ENCODE results near the gene IL2RA. TPM values are rescaled to one million over a fixed set of nuclear protein-coding genes. Genes with fewer than 3 reads are reported as not detected.

IL2RA gene
- total and polyA plus RNA-seq, 4 experiments from 2014 or later: 15.1 to 29.9 (median 20.4) TPM

- H3K4me1 Mint-ChIP-seq: peaks cover 32 to 56% (median 34%) of the 10 kb centered on the region in 4 donors
These were observed 12.5 kb upstream of the IL2RA start for GRCh38 chr10:6074489-6075301.

GRCh38 chr10:6072215-6072934 lies 10.2 kb upstream of the IL2RA start:
- Histone ChIP-seq H3K9me3 (ENCODE audit: control insufficient read depth in 1 of 2, low read length in 2 of 2) (no peaks in the 10 kb centered on the region), H3K4me3 (ENCODE audit: low read length in 2 of 2) (no peak overlapping the region), H3K27me3 (ENCODE audit: insufficient read depth, low read length) (no peaks in the 10 kb centered on the region), H3K27ac (ENCODE audit: low read depth, low read length) (no peak overlapping the region), H3K36me3 (ENCODE audit: insufficient read depth, low read length) (no peaks in the 10 kb centered on the region), H3K4me1 (ENCODE audit: insufficient read depth, low read length) (peaks cover 56% of the 10 kb centered on the region)
- Mint-ChIP-seq H3K4me3 (peak overlapping the region; percentile 9 to 79 (median 67)), H3K36me3 (no peaks in the 10 kb centered on the region), H3K27me3 (no peaks in the 10 kb centered on the region), H3K27ac (peak overlapping the region; percentile 71 to 89 (median 83)), H3K4me1 (peaks cover 51 to 78% (median 55%) of the 10 kb centered on the region in 4 donors), H3K9me3 (peaks cover 0 to 3% (median 0%) of the 10 kb centered on the region in 8 donors)
- ChIA-PET CTCF (ENCODE audit: partially characterized antibody) (interaction anchor here (0.8 to 7.5 kb wide), 7 partner anchors 9 to 58 kb away, joined by 3 to 53 read pairs (median 6); no protein-coding TSS in a partner anchor), POLR2A (ENCODE audit: partially characterized antibody) (interaction anchor here (2.7 to 4.8 kb wide), 2 partner anchors 15 to 20 kb away, joined by 20 to 23 read pairs; no protein-coding TSS in a partner anchor)
- intact Hi-C loops (cut with micrococcal nuclease): no loop called here
- peak in 1 of 5 donors; percentile 35 for DNase-seq

More at GRCh38 chr10:6074489-6075301, 12.5 kb upstream of the IL2RA start:
- H3K27ac Mint-ChIP-seq: peak overlapping the region in 4 of 7 donors; percentile 34 to 87 (median 75)
- H3K27ac ChIP-seq (ENCODE audit: low read depth, low read length): no peak overlapping the region
- peaks cover 0 to 3% (median 0%) of the 10 kb centered on the region in 8 donors for H3K9me3 Mint-ChIP-seq
- H3K36me3 Mint-ChIP-seq: no peaks in the 10 kb centered on the region
- H3K36me3 ChIP-seq (ENCODE audit: insufficient read depth, low read length): no peaks in the 10 kb centered on the region
- intact Hi-C loops (cut with micrococcal nuclease): no loop called here
- peaks cover 33% of the 10 kb centered on the region for H3K4me1 ChIP-seq (ENCODE audit: insufficient read depth, low read length)
- ChIA-PET POLR2A (ENCODE audit: partially characterized antibody) (interaction anchor here (1.3 to 4.8 kb wide), 4 partner anchors 12 to 22 kb away, joined by 3 to 23 read pairs (median 12); partner anchors contain the start of gene IL2RA), CTCF (ENCODE audit: partially characterized antibody) (interaction anchor here (0.5 to 4.0 kb wide), 7 partner anchors 9 to 61 kb away, joined by 3 to 34 read pairs (median 4); no protein-coding TSS in a partner anchor)
- no peaks in the 10 kb centered on the region for H3K27me3 ChIP-seq (ENCODE audit: insufficient read depth, low read length)
- H3K4me3 ChIP-seq (ENCODE audit: low read length in 2 of 2): no peak overlapping the region
- H3K4me3 Mint-ChIP-seq: peak overlapping the region in 3 of 8 donors; percentile 17 to 77 (median 41)
- H3K9me3 ChIP-seq (ENCODE audit: control insufficient read depth in 1 of 2, low read length in 2 of 2): no peaks in the 10 kb centered on the region
- no peak for DNase-seq
- no peaks in the 10 kb centered on the region for H3K27me3 Mint-ChIP-seq

GRCh38 chr10:6071181-6072175 lies 9.3 kb upstream of the IL2RA start:
- peaks cover 52 to 84% (median 59%) of the 10 kb centered on the region in 4 donors for H3K4me1 Mint-ChIP-seq
- H3K4me3 ChIP-seq (ENCODE audit: low read length in 2 of 2): no peak overlapping the region
- H3K27me3 ChIP-seq (ENCODE audit: insufficient read depth, low read length): no peaks in the 10 kb centered on the region
- ChIA-PET CTCF (ENCODE audit: partially characterized antibody) (interaction anchor here (0.8 to 7.5 kb wide), 5 partner anchors 10 to 58 kb away, joined by 3 to 53 read pairs (median 7); no protein-coding TSS in a partner anchor), POLR2A (ENCODE audit: partially characterized antibody) (interaction anchor here (1.1 to 4.8 kb wide), 4 partner anchors 13 to 20 kb away, joined by 3 to 54 read pairs (median 22); no protein-coding TSS in a partner anchor)
- no peaks in the 10 kb centered on the region for H3K27me3 Mint-ChIP-seq
- peak overlapping the region in 6 of 8 donors; percentile 62 to 75 (median 68) for H3K4me3 Mint-ChIP-seq
- H3K4me1 ChIP-seq (ENCODE audit: insufficient read depth, low read length): peaks cover 65% of the 10 kb centered on the region
- H3K36me3 Mint-ChIP-seq: no peaks in the 10 kb centered on the region
- DNase-seq: no peak
- H3K27ac Mint-ChIP-seq: peak overlapping the region in 6 of 7 donors; percentile 68 to 87 (median 77)
- no peak overlapping the region for H3K27ac ChIP-seq (ENCODE audit: low read depth, low read length)
- H3K9me3 Mint-ChIP-seq: peaks cover 0 to 3% (median 0%) of the 10 kb centered on the region in 8 donors
- H3K36me3 ChIP-seq (ENCODE audit: insufficient read depth, low read length): no peaks in the 10 kb centered on the region
- H3K9me3 ChIP-seq (ENCODE audit: control insufficient read depth in 1 of 2, low read length in 2 of 2): no peaks in the 10 kb centered on the region
- intact Hi-C loops (cut with micrococcal nuclease): no loop called here

GRCh38 chr10:6070660-6071059 lies 8.5 kb upstream of the IL2RA start:
- H3K4me3 ChIP-seq (ENCODE audit: low read length in 2 of 2): no peak overlapping the region
- peak overlapping the region in 4 of 7 donors; percentile 51 to 83 (median 62) for H3K27ac Mint-ChIP-seq
- CTCF ChIA-PET (ENCODE audit: partially characterized antibody): interaction anchor here (0.9 to 7.5 kb wide), 3 partner anchors 11 to 57 kb away, joined by 3 to 53 read pairs (median 7); no protein-coding TSS in a partner anchor
- peaks cover 0 to 3% (median 0%) of the 10 kb centered on the region in 8 donors for H3K9me3 Mint-ChIP-seq
- H3K4me3 Mint-ChIP-seq: peak overlapping the region in 5 of 8 donors; percentile 2 to 62 (median 46)
- H3K27me3 Mint-ChIP-seq: no peaks in the 10 kb centered on the region
- peaks cover 73% of the 10 kb centered on the region for H3K4me1 ChIP-seq (ENCODE audit: insufficient read depth, low read length)
- POLR2A ChIA-PET (ENCODE audit: partially characterized antibody): interaction anchor here (1.1 to 4.2 kb wide), 2 partner anchors 12 to 19 kb away, joined by 3 to 54 read pairs; no protein-coding TSS in a partner anchor
- DNase-seq: no peak
- no peaks in the 10 kb centered on the region for H3K9me3 ChIP-seq (ENCODE audit: control insufficient read depth in 1 of 2, low read length in 2 of 2)
- no peaks in the 10 kb centered on the region for H3K36me3 Mint-ChIP-seq
- no peaks in the 10 kb centered on the region for H3K27me3 ChIP-seq (ENCODE audit: insufficient read depth, low read length)
- H3K4me1 Mint-ChIP-seq: peaks cover 60 to 92% (median 67%) of the 10 kb centered on the region in 4 donors
- H3K36me3 ChIP-seq (ENCODE audit: insufficient read depth, low read length): no peaks in the 10 kb centered on the region
- intact Hi-C loops (cut with micrococcal nuclease): no loop called here
- H3K27ac ChIP-seq (ENCODE audit: low read depth, low read length): no peak overlapping the region

- H3K27ac Mint-ChIP-seq: peak overlapping the region; percentile 65 to 84 (median 77)
- no peaks in the 10 kb centered on the region for H3K27me3 Mint-ChIP-seq
- Histone ChIP-seq H3K4me3 (ENCODE audit: low read length in 2 of 2) (peak overlapping the region; percentile 12 to 27), H3K9me3 (ENCODE audit: control insufficient read depth in 1 of 2, low read length in 2 of 2) (no peaks in the 10 kb centered on the region), H3K27ac (ENCODE audit: low read depth, low read length) (no peak overlapping the region), H3K4me1 (ENCODE audit: insufficient read depth, low read length) (peaks cover 81% of the 10 kb centered on the region), H3K36me3 (ENCODE audit: insufficient read depth, low read length) (no peaks in the 10 kb centered on the region), H3K27me3 (ENCODE audit: insufficient read depth, low read length) (no peaks in the 10 kb centered on the region)
- DNase-seq: peak in 1 of 5 donors; percentile 31
- peak overlapping the region; percentile 66 to 86 (median 82) for H3K4me3 Mint-ChIP-seq
- H3K9me3 Mint-ChIP-seq: no peaks in the 10 kb centered on the region
- peaks cover 61 to 95% (median 70%) of the 10 kb centered on the region in 4 donors for H3K4me1 Mint-ChIP-seq
- no peaks in the 10 kb centered on the region for H3K36me3 Mint-ChIP-seq
- intact Hi-C loops (cut with micrococcal nuclease): loop anchor here (2.0 kb wide), 2 partner anchors 13 to 17 kb away; no protein-coding TSS in a partner anchor
- ChIA-PET CTCF (ENCODE audit: partially characterized antibody) (interaction anchor here (1.0 to 7.5 kb wide), 5 partner anchors 12 to 55 kb away, joined by 3 to 53 read pairs (median 7); no protein-coding TSS in a partner anchor), POLR2A (ENCODE audit: partially characterized antibody) (interaction anchor here (1.0 to 4.2 kb wide), 10 partner anchors 10 to 55 kb away, joined by 3 to 54 read pairs (median 7); no protein-coding TSS in a partner anchor)
These were observed 7.1 kb upstream of the IL2RA start for GRCh38 chr10:6069081-6069931.

Data from CD4-positive, alpha-beta memory T cell (primary cell).